Measurements from ENCODE around the gene CFAP141. TPM values are rescaled to one million over a fixed set of nuclear protein-coding genes. Genes with fewer than 3 reads are reported as not detected.
A peak's percentile ranks its signal among the peaks of the same experiment; 100 is the strongest.

The CFAP141 gene
- total and polyA plus RNA-seq, 2 of the 13 experiments (the other 11 are each of a cell fraction or from before 2014, with no cell fraction given): not detected

- Histone ChIP-seq H3K4me1 (ENCODE audit: insufficient read depth, low read length) (peaks cover 47% of the 10 kb centered on the region), H3K27ac (ENCODE audit: extremely low read length, insufficient read depth, low read length) (no peak overlapping the region), H3K79me2 (ENCODE audit: insufficient read depth, low read length) (peaks cover 17% of the 10 kb centered on the region), H3K36me3 (replicated peaks in 1 of 2; ENCODE audit: control insufficient read depth in 1 of 2, insufficient read depth in 2 of 2, low read length in 2 of 2) (peaks cover 12 to 51% of the 10 kb centered on the region in 2 experiments), H3K27me3 (ENCODE audit: control insufficient read depth in 1 of 2, insufficient read depth in 2 of 2, low read length in 2 of 2) (no peaks in the 10 kb centered on the region), H2AFZ (ENCODE audit: low read length) (no peak overlapping the region), H3K4me2 (ENCODE audit: low read depth, low read length) (no peak overlapping the region), H3K9me3 (ENCODE audit: low read length) (no peaks in the 10 kb centered on the region), H4K20me1 (ENCODE audit: insufficient read depth, low read length) (peaks cover 4% of the 10 kb centered on the region; the same call in 1 of the 2 replicates), H3K9ac (ENCODE audit: insufficient read depth, low read depth, low read length) (no peak overlapping the region), H3K4me3 (replicated peaks in 1 of 3; ENCODE audit: insufficient read depth in 1 of 3, low read depth in 2 of 3, low read length in 3 of 3) (no peak overlapping the region)
- BruUV-seq (replicated peaks): no TSS peak
- in situ Hi-C loops (cut with HindIII; ENCODE audit: extremely low pct_ligation_motif_present, low pct_unique_long_range_greater_than_20kb) (no loop called here), intact Hi-C loops (cut with micrococcal nuclease; ENCODE audit: unreplicated experiment) (no loop called here)
- ATAC-seq (no peak), DNase-seq (ENCODE audit: low spot score) (no peak), FAIRE-seq (no peak)
- POLR2A ChIA-PET: no interaction called here
- CTCF ChIA-PET (ENCODE audit: low intra/inter-chr PET ratio, low total read pairs): no interaction called here
- WGBS (ENCODE audit: low lambda C conversion rate): 100% methylated on average over 1 of the region's 1 CpG
- TF ChIP-seq ZC3H4 (CRISPR knock-in tag; IDR thresholded peaks at IDR 0.05; ENCODE audit: borderline replicate concordance) (no peak), CREB1 (IDR thresholded peaks at IDR 0.05) (peak; percentile 61), CREB1 (CRISPR knock-in tag; IDR thresholded peaks at IDR 0.05) (no peak)
Observed at GRCh38 chr1:154213274-154213673, 7.1 kb upstream of the CFAP141 start.

GRCh38 chr1:154212083-154212482 is 6.0 kb upstream of the CFAP141 start:
- no peak overlapping the region for H2AFZ ChIP-seq (ENCODE audit: low read length)
- peaks cover 15 to 49% of the 10 kb centered on the region in 2 experiments for H3K36me3 ChIP-seq (replicated peaks in 1 of 2; ENCODE audit: control insufficient read depth in 1 of 2, insufficient read depth in 2 of 2, low read length in 2 of 2)
- no peak overlapping the region for H3K9ac ChIP-seq (ENCODE audit: insufficient read depth, low read depth, low read length)
- H3K27me3 ChIP-seq (ENCODE audit: control insufficient read depth in 1 of 2, insufficient read depth in 2 of 2, low read length in 2 of 2): no peaks in the 10 kb centered on the region
- 98% methylated on average over 10 of the region's 10 CpGs for WGBS (ENCODE audit: low lambda C conversion rate)
- CTCF ChIA-PET (ENCODE audit: low intra/inter-chr PET ratio, low total read pairs): no interaction called here
- BruUV-seq (replicated peaks): no TSS peak
- peaks cover 5% of the 10 kb centered on the region for H3K79me2 ChIP-seq (ENCODE audit: insufficient read depth, low read length)
- ATAC-seq: no peak
- no peak for DNase-seq (ENCODE audit: low spot score)
- H3K4me1 ChIP-seq (ENCODE audit: insufficient read depth, low read length): peaks cover 35% of the 10 kb centered on the region
- in situ Hi-C loops (cut with HindIII; ENCODE audit: extremely low pct_ligation_motif_present, low pct_unique_long_range_greater_than_20kb): no loop called here
- intact Hi-C loops (cut with micrococcal nuclease; ENCODE audit: unreplicated experiment): no loop called here
- POLR2A ChIA-PET: interaction anchor here (1.1 kb wide), 1 partner anchor 18 kb away, joined by 3 read pairs; no protein-coding TSS in a partner anchor
- H3K4me3 ChIP-seq (replicated peaks in 1 of 3; ENCODE audit: insufficient read depth in 1 of 3, low read depth in 2 of 3, low read length in 3 of 3): no peak overlapping the region
- FAIRE-seq: no peak
- no peaks in the 10 kb centered on the region for H3K9me3 ChIP-seq (ENCODE audit: low read length)
- H3K4me2 ChIP-seq (ENCODE audit: low read depth, low read length): no peak overlapping the region
- peaks cover 4% of the 10 kb centered on the region; the same call in 1 of the 2 replicates for H4K20me1 ChIP-seq (ENCODE audit: insufficient read depth, low read length)
- H3K27ac ChIP-seq (ENCODE audit: extremely low read length, insufficient read depth, low read length): no peak overlapping the region
- TF ChIP-seq KDM3A (CRISPR knock-in tag; IDR thresholded peaks at IDR 0.05; ENCODE audit: low read depth): no peak
- TF ChIP-seq ZBTB20 (CRISPR knock-in tag; IDR thresholded peaks at IDR 0.05; ENCODE audit: borderline replicate concordance, low read depth): no peak
- no peak for TF ChIP-seq FOXA3 (CRISPR knock-in tag; IDR thresholded peaks at IDR 0.05)
- no peak for TF ChIP-seq ZNF740 (CRISPR knock-in tag; IDR thresholded peaks at IDR 0.05)
- TF ChIP-seq ZNF496 (CRISPR knock-in tag; IDR thresholded peaks at IDR 0.05; ENCODE audit: insufficient replicate concordance): no peak
- no peak for TF ChIP-seq TERF1 (CRISPR knock-in tag; IDR thresholded peaks at IDR 0.05)
- TF ChIP-seq DMTF1 (CRISPR knock-in tag; IDR thresholded peaks at IDR 0.05): no peak
- no peak for TF ChIP-seq ZBTB34 (CRISPR knock-in tag; IDR thresholded peaks at IDR 0.05)

Data from HepG2 (cell line).